Colonic mucosa (tissue), 4 donors: Measurements from ENCODE around the gene TSSK2. TPM values are rescaled to one million over a fixed set of nuclear protein-coding genes. Genes with fewer than 3 reads are reported as not detected.

ENCODE experiments used
- DNase-seq: peaks from one replicate; pipeline ENCODE4 v3.0.0-alpha.2; 2020
- H3K27ac ChIP-seq: fragments of 200-600 bp; one replicate; pipeline ENCODE4 v1.8.0; 2021
- H3K27me3 ChIP-seq: fragments of 200-600 bp; one replicate; pipeline ENCODE4 v1.8.0; 2021
- H3K36me3 ChIP-seq: fragments of 200-600 bp; one replicate; pipeline ENCODE4 v1.8.0; 2021
- H3K4me1 ChIP-seq: fragments of 200-600 bp; one replicate; pipeline ENCODE4 v1.8.0; 2021; ENCODE audit warnings: mild to moderate bottlenecking
- H3K4me3 ChIP-seq: fragments of 200-600 bp; one replicate; pipeline ENCODE4 v1.8.0; 2021
- H3K9ac ChIP-seq, 2 donors: one replicate each; pipeline ENCODE4 v1.7.0; 2013; ENCODE audit warnings: control low read depth in 2 of 2, low read depth in 2 of 2, low read length in 2 of 2
- H3K9me3 ChIP-seq: fragments of 200-600 bp; one replicate; pipeline ENCODE4 v1.8.0; 2021
- intact Hi-C: fragments of 100-400 bp; cut with DNase I; formaldehyde crosslinking; loops from one replicate; pipeline ENCODE4 v1.14.1; 2022
- total RNA-seq, 2 donors: library from RNA; stranded (reverse); fragmentation: NEBNext Ultra II Directional in 1 of 2; extraction: Animal tissue kit (Norgen Biotek cat#: 25700) in 1 of 2; gene quantifications; one replicate each; pipeline ENCODE4 v1.2.1, GENCODE V29; 2021
- TF ChIP-seq, protein P1 (sequence below): fragments of 200-600 bp; IDR thresholded peaks from one replicate; pipeline ENCODE4 v1.8.0; 2022; ENCODE audit warnings: antibody characterized with exemption, mild to moderate bottlenecking
- donor health status: healthy.
- donor health status: DM: no; HTN: no; CAD: no.
- donor health status: DM: no; HTN: no; CAD: no.

Gene TSSK2
- total RNA-seq, 2 donors from 2014 or later = not detected

DNA sequence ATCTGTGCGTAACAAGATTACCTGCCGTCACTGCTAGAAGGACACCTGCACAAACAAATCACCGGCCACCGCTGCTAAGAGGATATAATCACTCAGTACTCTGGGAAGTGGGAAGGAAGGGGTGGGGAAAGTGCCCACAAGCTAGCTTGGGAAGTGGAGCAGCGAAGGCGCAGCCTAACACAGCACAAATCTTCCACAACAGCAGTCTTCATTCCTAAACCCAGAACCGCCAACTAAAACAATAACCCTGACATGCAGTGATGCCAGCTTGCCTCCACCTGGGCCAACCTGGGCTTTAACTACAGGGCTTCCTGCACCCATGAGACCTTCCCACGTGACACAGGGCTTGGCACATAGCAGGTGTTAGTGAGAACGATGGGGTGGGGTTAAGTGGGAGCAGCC, 14.0 kb upstream of the TSSK2 start:
- TF ChIP-seq, protein P1, sequence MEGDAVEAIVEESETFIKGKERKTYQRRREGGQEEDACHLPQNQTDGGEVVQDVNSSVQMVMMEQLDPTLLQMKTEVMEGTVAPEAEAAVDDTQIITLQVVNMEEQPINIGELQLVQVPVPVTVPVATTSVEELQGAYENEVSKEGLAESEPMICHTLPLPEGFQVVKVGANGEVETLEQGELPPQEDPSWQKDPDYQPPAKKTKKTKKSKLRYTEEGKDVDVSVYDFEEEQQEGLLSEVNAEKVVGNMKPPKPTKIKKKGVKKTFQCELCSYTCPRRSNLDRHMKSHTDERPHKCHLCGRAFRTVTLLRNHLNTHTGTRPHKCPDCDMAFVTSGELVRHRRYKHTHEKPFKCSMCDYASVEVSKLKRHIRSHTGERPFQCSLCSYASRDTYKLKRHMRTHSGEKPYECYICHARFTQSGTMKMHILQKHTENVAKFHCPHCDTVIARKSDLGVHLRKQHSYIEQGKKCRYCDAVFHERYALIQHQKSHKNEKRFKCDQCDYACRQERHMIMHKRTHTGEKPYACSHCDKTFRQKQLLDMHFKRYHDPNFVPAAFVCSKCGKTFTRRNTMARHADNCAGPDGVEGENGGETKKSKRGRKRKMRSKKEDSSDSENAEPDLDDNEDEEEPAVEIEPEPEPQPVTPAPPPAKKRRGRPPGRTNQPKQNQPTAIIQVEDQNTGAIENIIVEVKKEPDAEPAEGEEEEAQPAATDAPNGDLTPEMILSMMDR = no peak

GRCh38 chr22:19118329-19118880, 12.7 kb upstream of the TSSK2 start:
- DNase-seq = no peak
- Histone ChIP-seq H3K9ac (no peak overlapping the region), H3K27me3 (no peaks in the 10 kb centered on the region), H3K4me3 (no peak overlapping the region), H3K9me3 (no peaks in the 10 kb centered on the region), H3K4me1 (peaks cover 28% of the 10 kb centered on the region), H3K36me3 (no peaks in the 10 kb centered on the region), H3K27ac (no peak overlapping the region)
- TF ChIP-seq, protein P1 = no peak
- intact Hi-C loops = no loop called here

More for the DNA sequence above, 14.0 kb upstream of the TSSK2 start:
- peak; percentile 74 for DNase-seq
- H3K27me3 ChIP-seq = no peaks in the 10 kb centered on the region
- no peaks in the 10 kb centered on the region for H3K9me3 ChIP-seq
- intact Hi-C loops = no loop called here
- no peak overlapping the region for H3K27ac ChIP-seq
- peaks cover 23% of the 10 kb centered on the region for H3K4me1 ChIP-seq
- no peak overlapping the region for H3K4me3 ChIP-seq
- no peak overlapping the region for H3K9ac ChIP-seq
- H3K36me3 ChIP-seq = no peaks in the 10 kb centered on the region

DNA sequence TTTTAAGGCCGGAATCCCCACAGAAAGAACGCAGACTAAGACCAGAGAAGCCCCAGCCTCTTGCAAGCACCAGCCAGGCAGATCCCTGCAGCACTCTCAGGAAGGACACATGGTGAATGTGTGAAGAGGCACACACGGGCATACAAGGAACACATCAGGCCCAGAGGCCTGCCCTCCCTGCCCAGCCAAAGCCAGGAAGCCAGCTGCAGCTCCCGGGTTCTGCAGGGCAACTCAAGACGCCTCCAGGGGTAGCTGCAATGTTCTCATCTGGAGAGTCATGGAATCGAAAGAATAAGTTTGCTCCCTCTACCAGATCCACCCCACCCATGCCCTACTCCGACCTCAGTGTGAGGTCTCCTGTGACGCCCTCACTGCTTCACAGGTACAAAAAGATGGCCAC, 11.2 kb upstream of the TSSK2 start:
- no peak for DNase-seq
- Histone ChIP-seq H3K9ac (no peak overlapping the region), H3K27me3 (no peaks in the 10 kb centered on the region), H3K4me1 (peaks cover 28% of the 10 kb centered on the region), H3K36me3 (no peaks in the 10 kb centered on the region), H3K27ac (no peak overlapping the region), H3K4me3 (no peak overlapping the region), H3K9me3 (no peaks in the 10 kb centered on the region)
- TF ChIP-seq, protein P1 = no peak
- intact Hi-C loops = no loop called here

DNA sequence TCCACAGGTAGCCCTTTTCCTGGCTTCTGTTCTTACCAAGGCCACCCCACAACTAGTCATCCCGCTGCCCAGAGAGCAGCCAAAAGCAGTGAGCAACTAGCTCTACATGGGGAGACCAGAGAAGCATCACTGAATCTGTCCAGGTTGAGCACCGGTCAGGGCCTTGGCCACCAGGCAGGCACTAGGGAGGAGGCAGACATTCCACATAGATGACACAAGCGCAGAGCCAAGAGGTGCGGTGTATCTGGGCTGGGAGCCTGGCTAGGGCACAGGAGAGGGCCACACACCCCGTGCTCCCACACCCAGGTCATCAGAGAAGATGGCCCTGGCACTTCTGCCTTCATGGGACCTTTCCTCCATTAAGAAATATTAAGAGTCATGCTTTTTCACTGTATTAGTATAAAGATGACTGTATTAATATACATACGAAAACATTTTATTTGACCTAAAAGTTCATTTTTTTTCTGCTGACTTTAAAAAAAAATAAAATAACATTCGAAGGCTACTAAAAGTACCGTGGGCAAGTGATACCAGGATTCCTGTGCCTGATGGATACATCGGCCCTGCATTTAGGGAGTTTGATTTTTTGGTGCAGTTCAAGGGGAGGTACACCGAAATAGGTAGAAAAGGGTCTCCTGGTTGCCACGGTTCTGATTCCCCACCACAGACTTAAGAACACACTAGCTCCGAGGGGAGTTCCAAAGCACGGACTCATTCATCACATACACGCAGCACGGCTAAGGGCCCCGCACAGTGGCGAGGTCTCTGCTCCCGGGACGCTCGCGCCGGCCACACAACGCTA, 10.1 kb upstream of the TSSK2 start:
- TF ChIP-seq, protein P1 = no peak
- H3K4me1 ChIP-seq = peaks cover 28% of the 10 kb centered on the region
- H3K36me3 ChIP-seq = no peaks in the 10 kb centered on the region
- peak overlapping the region; percentile 91 for H3K27ac ChIP-seq
- peak overlapping the region; percentile 90 to 92 for H3K9ac ChIP-seq
- no peaks in the 10 kb centered on the region for H3K9me3 ChIP-seq
- H3K27me3 ChIP-seq = no peaks in the 10 kb centered on the region
- H3K4me3 ChIP-seq = peak overlapping the region; percentile 92
- DNase-seq = peak; percentile 75
- intact Hi-C loops = no loop called here

DNA sequence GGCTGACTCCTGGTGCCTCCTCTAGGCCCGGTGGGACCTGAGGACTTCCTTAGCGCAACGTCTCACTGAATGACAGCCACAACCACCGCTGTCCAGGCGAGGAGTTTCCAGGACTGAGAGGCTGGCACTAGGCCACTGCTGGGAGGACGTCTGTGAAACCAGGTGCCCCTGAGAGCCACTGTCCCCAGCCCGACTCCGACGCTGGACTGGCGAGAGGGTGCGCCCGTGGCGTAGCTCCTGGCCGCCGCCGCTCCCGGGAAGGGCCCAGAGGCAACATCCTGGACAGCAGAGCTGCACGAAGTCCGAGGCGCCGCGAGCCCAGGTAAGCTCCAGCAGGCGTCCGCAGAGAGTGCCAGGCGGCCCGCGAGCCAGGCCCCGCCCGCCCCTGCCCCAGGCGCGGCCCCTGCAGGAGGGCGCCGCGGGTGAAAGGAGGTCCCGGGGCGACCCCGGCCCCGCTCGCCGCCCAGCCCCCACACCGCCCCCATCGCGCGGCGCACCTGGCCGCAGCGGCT, 9.4 kb upstream of the TSSK2 start:
- Histone ChIP-seq H3K36me3 (no peaks in the 10 kb centered on the region), H3K27ac (peak overlapping the region; percentile 91), H3K9ac (peak overlapping the region; percentile 90 to 92), H3K4me1 (peaks cover 24% of the 10 kb centered on the region), H3K27me3 (no peaks in the 10 kb centered on the region), H3K4me3 (peak overlapping the region; percentile 92), H3K9me3 (no peaks in the 10 kb centered on the region)
- TF ChIP-seq, protein P1 = no peak
- intact Hi-C loops = loop anchor here (2.0 kb wide), 1 partner anchor 21 kb away; no protein-coding TSS in a partner anchor
- DNase-seq = peak; percentile 59
